Measurements from ENCODE around the gene NABP1. TPM values are rescaled to one million over a fixed set of nuclear protein-coding genes. Genes with fewer than 3 reads are reported as not detected.

Gene NABP1
- total RNA-seq, 1 experiment from 2014 or later, result 3.2 TPM

DNA sequence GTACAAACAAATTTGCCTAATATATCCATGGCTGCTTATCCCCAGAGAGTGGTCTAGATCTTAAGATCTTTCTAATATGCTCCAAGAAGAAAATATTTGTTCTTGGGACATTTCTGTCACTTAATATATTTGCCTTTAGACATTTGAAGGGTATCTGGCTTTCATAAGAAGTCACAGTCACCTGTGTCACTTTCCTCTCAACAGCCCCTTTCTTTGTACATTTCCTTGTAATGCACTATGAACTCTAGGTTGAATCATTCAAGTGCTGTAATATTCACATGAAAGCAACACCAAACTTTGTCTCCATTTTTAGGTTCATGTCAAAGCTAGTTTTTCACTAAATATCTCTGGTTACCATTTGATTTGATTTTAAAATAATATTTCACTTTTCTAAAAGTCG, 41.4 kb upstream of the NABP1 start:
- Histone ChIP-seq H3K4ac (ENCODE audit: low read depth, low read length) (no peak overlapping the region), H3K23me2 (ENCODE audit: insufficient read length, low read depth, low read length, poor library complexity, severe bottlenecking) (no peaks in the 10 kb centered on the region), H2AFZ (ENCODE audit: low read length) (no peak overlapping the region), H4K20me1 (ENCODE audit: control insufficient read depth, insufficient read depth, insufficient read length) (no peaks in the 10 kb centered on the region), H3K9ac (ENCODE audit: extremely low read depth, insufficient read length, low read length) (no peak overlapping the region), H3K4me1 (ENCODE audit: insufficient read depth, low read length) (peaks cover 8% of the 10 kb centered on the region), H2BK15ac (ENCODE audit: low read depth, low read length) (no peak overlapping the region), H4K91ac (ENCODE audit: insufficient read length, low read depth, low read length) (no peak overlapping the region), H3T11ph (ENCODE audit: low read length) (no peak overlapping the region), H3K56ac (ENCODE audit: insufficient read length, low read depth, low read length) (no peak overlapping the region), H2AK5ac (ENCODE audit: insufficient read length, low read length) (no peak overlapping the region), H3K23ac (ENCODE audit: insufficient read length, low read depth, low read length) (no peak overlapping the region), H2BK120ac (ENCODE audit: low read depth, low read length, poor library complexity, severe bottlenecking) (no peak overlapping the region), H3K14ac (ENCODE audit: insufficient read depth, low read length) (no peak overlapping the region), H2BK12ac (ENCODE audit: insufficient read length, low read depth, low read length) (no peak overlapping the region), H3K27ac (ENCODE audit: insufficient read length, low read depth, low read length) (no peak overlapping the region), H4K8ac (replicated peaks; ENCODE audit: insufficient read length, low read depth, low read length) (no peak overlapping the region), H3K27me3 (ENCODE audit: insufficient read depth, low read length) (no peaks in the 10 kb centered on the region), H4K5ac (ENCODE audit: insufficient read length, low read depth, low read length) (no peak overlapping the region), H3K4me2 (ENCODE audit: insufficient read depth, insufficient read length, low read length) (no peak overlapping the region), H2BK5ac (ENCODE audit: insufficient read length, low read length) (no peak overlapping the region), H3K79me1 (ENCODE audit: insufficient read depth, low read depth, low read length, poor library complexity, severe bottlenecking) (no peaks in the 10 kb centered on the region), H3K79me2 (ENCODE audit: insufficient read depth, low read length) (no peaks in the 10 kb centered on the region), H3K9me3 (ENCODE audit: control insufficient read depth, low read depth, low read length) (no peaks in the 10 kb centered on the region), H3K18ac (ENCODE audit: insufficient read length, low read depth, low read length) (no peak overlapping the region), H2BK20ac (ENCODE audit: low read depth, low read length, poor library complexity, severe bottlenecking) (no peak overlapping the region)
- TF ChIP-seq, protein P1, sequence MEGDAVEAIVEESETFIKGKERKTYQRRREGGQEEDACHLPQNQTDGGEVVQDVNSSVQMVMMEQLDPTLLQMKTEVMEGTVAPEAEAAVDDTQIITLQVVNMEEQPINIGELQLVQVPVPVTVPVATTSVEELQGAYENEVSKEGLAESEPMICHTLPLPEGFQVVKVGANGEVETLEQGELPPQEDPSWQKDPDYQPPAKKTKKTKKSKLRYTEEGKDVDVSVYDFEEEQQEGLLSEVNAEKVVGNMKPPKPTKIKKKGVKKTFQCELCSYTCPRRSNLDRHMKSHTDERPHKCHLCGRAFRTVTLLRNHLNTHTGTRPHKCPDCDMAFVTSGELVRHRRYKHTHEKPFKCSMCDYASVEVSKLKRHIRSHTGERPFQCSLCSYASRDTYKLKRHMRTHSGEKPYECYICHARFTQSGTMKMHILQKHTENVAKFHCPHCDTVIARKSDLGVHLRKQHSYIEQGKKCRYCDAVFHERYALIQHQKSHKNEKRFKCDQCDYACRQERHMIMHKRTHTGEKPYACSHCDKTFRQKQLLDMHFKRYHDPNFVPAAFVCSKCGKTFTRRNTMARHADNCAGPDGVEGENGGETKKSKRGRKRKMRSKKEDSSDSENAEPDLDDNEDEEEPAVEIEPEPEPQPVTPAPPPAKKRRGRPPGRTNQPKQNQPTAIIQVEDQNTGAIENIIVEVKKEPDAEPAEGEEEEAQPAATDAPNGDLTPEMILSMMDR (conservative IDR thresholded peaks at IDR 0.05), result no peak
- H3K4me1 Mint-ChIP-seq, result peaks cover 16 to 19% of the 10 kb centered on the region in 2 experiments
- H3K9me3 Mint-ChIP-seq, result no peaks in the 10 kb centered on the region
- DNase-seq, result no peak
- no peaks in the 10 kb centered on the region; the same call in 1 of the 2 replicates for H3K27me3 Mint-ChIP-seq (ENCODE audit: low read depth)
- H3K27ac Mint-ChIP-seq, result no peak overlapping the region
- no CpG with 5 or more reads among the region's 1 CpG for WGBS (ENCODE audit: extremely low coverage, insufficient read length, low lambda C conversion rate)
- H3K36me3 Mint-ChIP-seq (ENCODE audit: insufficient read depth in 1 of 3, low read depth in 3 of 3), result no peaks in the 10 kb centered on the region
- no peak overlapping the region for H3K4me3 Mint-ChIP-seq

All from H9 (cell line).